Effector memory CD8-positive, alpha-beta T cell (primary cell): ENCODE data around the gene HS2ST1.

Source experiments
- ATAC-seq: fragments of 150-1000 bp; cut with Tn5 transposase; replicated peaks from 2 replicates; pipeline ENCODE4 v1.10.0; 2021; ENCODE audit warnings: mild to moderate bottlenecking, moderate library complexity
- DNase-seq, 3 experiments: peaks; one replicate each; pipeline ENCODE4 v3.0.0; 2021
- H3K27ac Mint-ChIP-seq, 2 donors: one replicate each; pipeline ENCODE4 v1.8.0; 2022; ENCODE audit warnings: mild to moderate bottlenecking in 2 of 2, mixed read lengths in 2 of 2, moderate library complexity in 2 of 2
- H3K27me3 Mint-ChIP-seq, 2 donors: one replicate each; pipeline ENCODE4 v1.8.0; 2022; ENCODE audit warnings: mixed read lengths in 2 of 2
- H3K36me3 Mint-ChIP-seq: one replicate; pipeline ENCODE4 v1.8.0; 2022; ENCODE audit warnings: mild to moderate bottlenecking, moderate library complexity, mixed read lengths; ENCODE audit not compliant: insufficient read depth
- H3K4me1 Mint-ChIP-seq, 2 donors: one replicate each; pipeline ENCODE4 v1.8.0; 2022; ENCODE audit warnings: low read depth in 2 of 2, mixed read lengths in 2 of 2
- H3K4me3 Mint-ChIP-seq, 2 donors: one replicate each; pipeline ENCODE4 v1.8.0; 2022; ENCODE audit warnings: mild to moderate bottlenecking in 2 of 2, mixed read lengths in 2 of 2, moderate library complexity in 2 of 2
- H3K9me3 Mint-ChIP-seq, 2 donors: one replicate each; pipeline ENCODE4 v1.8.0; 2022; ENCODE audit warnings: mixed read lengths in 2 of 2

The HS2ST1 gene

GRCh38 chr1:87143413-87144135, 229.1 kb downstream of the HS2ST1 start:
- Mint-ChIP-seq H3K4me1 (no peaks in the 10 kb centered on the region), H3K9me3 (no peaks in the 10 kb centered on the region), H3K27me3 (peaks cover 11 to 37% of the 10 kb centered on the region in 2 donors), H3K27ac (no peak overlapping the region), H3K4me3 (no peak overlapping the region), H3K36me3 (no peaks in the 10 kb centered on the region)
- ATAC-seq (no peak), DNase-seq (no peak)

- Mint-ChIP-seq H3K27ac (no peak overlapping the region), H3K36me3 (no peaks in the 10 kb centered on the region), H3K9me3 (no peaks in the 10 kb centered on the region), H3K4me1 (no peaks in the 10 kb centered on the region), H3K4me3 (no peak overlapping the region), H3K27me3 (peaks cover 19 to 40% of the 10 kb centered on the region in 2 donors)
- DNase-seq (no peak), ATAC-seq (no peak)
These were observed 230.0 kb downstream of the HS2ST1 start for GRCh38 chr1:87144316-87144895.

DNA sequence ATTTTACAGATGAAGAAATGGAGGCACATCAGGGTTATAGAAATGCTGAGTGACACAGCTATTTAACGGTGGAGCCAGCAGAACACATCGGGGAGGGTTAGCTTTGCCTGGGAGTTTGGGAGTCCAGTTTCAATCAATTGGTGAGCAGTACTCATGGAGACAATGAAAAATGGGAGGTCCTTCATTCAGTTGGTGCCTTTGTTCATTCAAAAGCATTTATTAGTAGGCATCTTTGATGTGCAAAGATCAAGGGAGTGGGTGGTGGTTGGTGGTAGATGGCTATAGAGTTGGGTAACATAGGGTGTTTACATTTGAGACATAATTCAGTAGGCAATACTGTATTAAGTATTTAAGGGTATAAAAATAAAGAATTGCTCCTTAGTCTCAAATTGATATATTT, 230.5 kb downstream of the HS2ST1 start:
- H3K4me1 Mint-ChIP-seq: no peaks in the 10 kb centered on the region
- ATAC-seq: no peak
- H3K27me3 Mint-ChIP-seq: peaks cover 22 to 44% of the 10 kb centered on the region in 2 donors
- no peak overlapping the region for H3K4me3 Mint-ChIP-seq
- no peak overlapping the region for H3K27ac Mint-ChIP-seq
- no peaks in the 10 kb centered on the region for H3K36me3 Mint-ChIP-seq
- no peak for DNase-seq
- no peaks in the 10 kb centered on the region for H3K9me3 Mint-ChIP-seq

GRCh38 chr1:87146538-87146937, 232.1 kb downstream of the HS2ST1 start:
- no peaks in the 10 kb centered on the region for H3K36me3 Mint-ChIP-seq
- H3K27ac Mint-ChIP-seq: no peak overlapping the region
- no peaks in the 10 kb centered on the region for H3K9me3 Mint-ChIP-seq
- H3K4me1 Mint-ChIP-seq: peaks cover 3 to 5% of the 10 kb centered on the region in 2 donors
- no peak for DNase-seq
- ATAC-seq: no peak
- no peak overlapping the region for H3K4me3 Mint-ChIP-seq
- H3K27me3 Mint-ChIP-seq: peaks cover 32 to 56% of the 10 kb centered on the region in 2 donors

GRCh38 chr1:87146986-87147385, 232.6 kb downstream of the HS2ST1 start:
- Mint-ChIP-seq H3K27me3 (peaks cover 37 to 61% of the 10 kb centered on the region in 2 donors), H3K4me1 (peaks cover 7 to 10% of the 10 kb centered on the region in 2 donors), H3K27ac (no peak overlapping the region), H3K4me3 (no peak overlapping the region), H3K9me3 (no peaks in the 10 kb centered on the region), H3K36me3 (no peaks in the 10 kb centered on the region)
- DNase-seq (no peak), ATAC-seq (no peak)

- no peaks in the 10 kb centered on the region for H3K9me3 Mint-ChIP-seq
- H3K27ac Mint-ChIP-seq: no peak overlapping the region
- no peak overlapping the region for H3K4me3 Mint-ChIP-seq
- DNase-seq (no peak), ATAC-seq (no peak)
- H3K27me3 Mint-ChIP-seq: peaks cover 42 to 66% of the 10 kb centered on the region in 2 donors
- H3K36me3 Mint-ChIP-seq: no peaks in the 10 kb centered on the region
- H3K4me1 Mint-ChIP-seq: peaks cover 10 to 12% of the 10 kb centered on the region in 2 donors
These were observed 233.4 kb downstream of the HS2ST1 start for GRCh38 chr1:87147851-87148250.

- Mint-ChIP-seq H3K36me3 (no peaks in the 10 kb centered on the region), H3K4me1 (peaks cover 10 to 12% of the 10 kb centered on the region in 2 donors), H3K27me3 (peaks cover 45 to 69% of the 10 kb centered on the region in 2 donors), H3K9me3 (no peaks in the 10 kb centered on the region), H3K4me3 (no peak overlapping the region), H3K27ac (no peak overlapping the region)
- no peak for ATAC-seq
- DNase-seq: no peak
These were observed 234.2 kb downstream of the HS2ST1 start for GRCh38 chr1:87148661-87149060.

DNA sequence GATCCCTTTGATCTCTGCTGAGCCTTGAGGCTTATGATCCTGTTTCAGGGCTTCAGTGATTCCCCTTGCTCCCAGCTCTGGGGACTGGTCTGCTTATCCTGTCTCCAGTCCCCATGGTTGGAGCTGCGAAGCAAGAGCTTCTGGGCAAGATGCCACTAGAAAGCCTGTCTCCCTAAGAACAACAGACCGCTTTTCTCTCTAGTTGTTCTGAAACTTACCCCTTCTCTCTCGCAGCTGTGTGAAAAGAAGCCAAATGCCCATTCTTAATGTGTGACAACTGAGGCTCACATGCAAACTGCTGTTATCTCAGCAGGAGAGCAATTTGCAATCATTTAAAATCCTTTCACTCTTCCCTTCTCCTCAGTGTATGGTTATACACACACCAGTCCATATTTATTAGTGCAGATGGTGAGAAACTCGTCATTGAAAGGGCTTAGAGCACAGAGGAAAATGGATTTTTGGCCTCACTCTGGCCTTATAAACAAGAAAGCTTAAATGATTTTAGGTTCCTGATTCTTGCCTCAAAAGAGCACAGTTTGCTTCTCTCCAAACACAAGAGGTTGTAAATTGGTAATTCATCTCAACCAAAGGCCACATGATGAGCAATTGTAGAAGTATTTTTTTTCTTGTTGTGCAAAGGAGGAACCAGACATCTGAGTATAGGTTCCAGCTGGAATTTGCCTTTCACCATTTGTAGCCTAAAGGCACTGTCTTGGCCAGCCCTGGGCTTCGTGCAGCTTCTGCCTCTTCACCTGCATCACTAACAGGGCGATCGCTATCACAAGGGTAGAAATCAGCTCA, 235.0 kb downstream of the HS2ST1 start:
- Mint-ChIP-seq H3K27ac (no peak overlapping the region), H3K4me1 (peaks cover 10 to 12% of the 10 kb centered on the region in 2 donors), H3K36me3 (no peaks in the 10 kb centered on the region), H3K9me3 (no peaks in the 10 kb centered on the region), H3K4me3 (no peak overlapping the region), H3K27me3 (peaks cover 53 to 73% of the 10 kb centered on the region in 2 donors)
- no peak for ATAC-seq
- DNase-seq: no peak

DNA sequence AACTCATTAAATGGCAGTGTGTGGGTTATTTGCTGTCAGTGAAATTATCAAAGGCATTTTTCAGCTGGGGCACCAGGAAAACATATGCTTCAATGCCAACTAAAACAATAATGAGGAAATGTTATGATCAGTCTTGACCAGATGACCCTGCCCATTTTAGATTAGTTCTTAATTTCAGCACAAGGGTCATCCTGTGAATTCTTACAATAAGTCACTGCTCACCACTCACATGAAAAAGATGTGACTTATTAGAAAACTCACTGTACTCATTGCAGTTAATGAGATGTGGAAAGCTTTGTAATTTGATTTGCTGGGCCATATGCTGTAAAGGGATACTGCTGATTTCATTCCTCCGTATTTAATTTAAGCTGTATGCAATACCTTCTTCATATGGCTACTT, 235.7 kb downstream of the HS2ST1 start:
- ATAC-seq: no peak

GRCh38 chr1:87151500-87152421, 237.3 kb downstream of the HS2ST1 start:
- Mint-ChIP-seq H3K4me1 (peaks cover 10 to 12% of the 10 kb centered on the region in 2 donors), H3K9me3 (no peaks in the 10 kb centered on the region), H3K4me3 (peak overlapping the region; percentile 63 to 66), H3K27ac (peak overlapping the region in 1 of 2 donors; percentile 32), H3K36me3 (no peaks in the 10 kb centered on the region), H3K27me3 (peaks cover 54 to 82% of the 10 kb centered on the region in 2 donors)
- DNase-seq (no peak), ATAC-seq (peak; percentile 24)

More for the DNA sequence above, 235.7 kb downstream of the HS2ST1 start:
- no peak overlapping the region for H3K4me3 Mint-ChIP-seq
- DNase-seq: no peak
- no peak overlapping the region for H3K27ac Mint-ChIP-seq
- H3K4me1 Mint-ChIP-seq: peaks cover 10 to 12% of the 10 kb centered on the region in 2 donors
- no peaks in the 10 kb centered on the region for H3K36me3 Mint-ChIP-seq
- H3K27me3 Mint-ChIP-seq: peaks cover 54 to 73% of the 10 kb centered on the region in 2 donors
- H3K9me3 Mint-ChIP-seq: no peaks in the 10 kb centered on the region

- H3K4me3 Mint-ChIP-seq: no peak overlapping the region
- no peaks in the 10 kb centered on the region for H3K9me3 Mint-ChIP-seq
- ATAC-seq: no peak
- H3K4me1 Mint-ChIP-seq: peaks cover 10 to 12% of the 10 kb centered on the region in 2 donors
- H3K27me3 Mint-ChIP-seq: peaks cover 41 to 72% of the 10 kb centered on the region in 2 donors
- H3K36me3 Mint-ChIP-seq: no peaks in the 10 kb centered on the region
- no peak for DNase-seq
- H3K27ac Mint-ChIP-seq: no peak overlapping the region
These were observed 239.9 kb downstream of the HS2ST1 start for GRCh38 chr1:87154384-87154783.

DNA sequence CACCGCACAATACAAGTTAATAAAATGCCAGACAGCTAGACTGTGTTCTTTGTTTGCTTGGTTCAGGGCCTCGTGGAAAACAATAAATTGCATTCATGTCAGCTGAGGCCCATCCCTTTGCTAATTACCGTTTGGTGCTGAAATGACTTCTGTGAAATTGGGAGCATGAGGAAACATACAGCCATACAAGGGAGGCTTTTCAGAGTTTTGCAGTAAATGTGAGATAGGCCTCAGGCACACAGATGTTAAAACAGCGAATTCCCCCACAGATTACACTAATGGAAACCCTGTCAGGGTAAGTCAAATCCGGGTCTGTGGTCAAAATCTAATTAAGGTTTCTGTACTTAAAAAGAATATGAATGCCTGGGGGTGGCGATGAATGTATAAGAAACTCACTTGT, 240.7 kb downstream of the HS2ST1 start:
- ATAC-seq (no peak), DNase-seq (no peak)
- H3K9me3 Mint-ChIP-seq: no peaks in the 10 kb centered on the region
- H3K27me3 Mint-ChIP-seq: peaks cover 37 to 68% of the 10 kb centered on the region in 2 donors
- H3K4me3 Mint-ChIP-seq: no peak overlapping the region
- peaks cover 10 to 12% of the 10 kb centered on the region in 2 donors for H3K4me1 Mint-ChIP-seq
- H3K36me3 Mint-ChIP-seq: no peaks in the 10 kb centered on the region
- no peak overlapping the region for H3K27ac Mint-ChIP-seq

DNA sequence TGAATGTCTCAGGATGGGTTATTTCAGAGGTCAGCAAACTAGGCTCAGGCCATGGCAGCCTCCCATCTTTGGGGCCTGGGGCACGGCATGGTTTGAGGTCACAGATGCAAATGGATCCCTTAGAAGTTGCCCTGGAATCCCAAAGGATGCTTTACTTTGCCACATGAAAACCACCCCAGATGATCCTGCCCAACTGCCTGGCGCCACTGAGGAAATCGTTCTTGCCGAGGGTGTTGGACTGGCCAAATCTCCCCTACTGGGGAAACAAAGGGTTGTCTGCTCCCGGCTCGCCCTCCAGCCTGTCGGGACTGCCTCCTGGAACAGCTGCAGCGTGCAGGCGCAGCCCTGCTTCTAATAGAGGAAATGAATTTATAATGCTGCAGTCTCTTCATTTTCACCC, 241.2 kb downstream of the HS2ST1 start:
- peaks cover 36 to 65% of the 10 kb centered on the region in 2 donors for H3K27me3 Mint-ChIP-seq
- DNase-seq: no peak
- H3K4me3 Mint-ChIP-seq: no peak overlapping the region
- H3K9me3 Mint-ChIP-seq: no peaks in the 10 kb centered on the region
- no peaks in the 10 kb centered on the region for H3K36me3 Mint-ChIP-seq
- H3K4me1 Mint-ChIP-seq: peaks cover 10 to 12% of the 10 kb centered on the region in 2 donors
- ATAC-seq: no peak
- H3K27ac Mint-ChIP-seq: no peak overlapping the region
